ENCODE results near the gene CARD9. TPM values are rescaled to one million over a fixed set of nuclear protein-coding genes. Genes with fewer than 3 reads are reported as not detected.
"Not testable (repeated sequence)": the region's sequence is repeated elsewhere in the genome, so short reads cannot be mapped to it uniquely, and the experiment has no call there.

The CARD9 gene
- total RNA-seq, 1 experiment from 2014 or later = 0.28 TPM

- not testable (repeated sequence) for DNase-seq; H3K27me3 ChIP-seq (ENCODE audit: control insufficient read depth, insufficient read depth, low read length); H3K4me3 ChIP-seq (ENCODE audit: insufficient read depth, low read depth, low read length)
- H3K36me3 ChIP-seq (replicated peaks; ENCODE audit: control insufficient read depth, insufficient read depth, low read length) = peaks cover 33% of the 10 kb centered on the region
These were observed 32.4 kb upstream of the CARD9 start for GRCh38 chr9:136405904-136406303.

- H3K4me3 ChIP-seq (ENCODE audit: insufficient read depth, low read depth, low read length) = no peak overlapping the region
- no peaks in the 10 kb centered on the region for H3K27me3 ChIP-seq (ENCODE audit: control insufficient read depth, insufficient read depth, low read length)
- DNase-seq = no peak
- peaks cover 33% of the 10 kb centered on the region for H3K36me3 ChIP-seq (replicated peaks; ENCODE audit: control insufficient read depth, insufficient read depth, low read length)
These were observed 32.0 kb upstream of the CARD9 start for GRCh38 chr9:136405481-136405880.

- DNase-seq = no peak
- Histone ChIP-seq H3K36me3 (replicated peaks; ENCODE audit: control insufficient read depth, insufficient read depth, low read length) (peaks cover 33% of the 10 kb centered on the region), H3K27me3 (ENCODE audit: control insufficient read depth, insufficient read depth, low read length) (no peaks in the 10 kb centered on the region), H3K4me3 (ENCODE audit: insufficient read depth, low read depth, low read length) (no peak overlapping the region)
These were observed 31.3 kb upstream of the CARD9 start for GRCh38 chr9:136404801-136405136.

- no peak overlapping the region for H3K4me3 ChIP-seq (ENCODE audit: insufficient read depth, low read depth, low read length)
- H3K27me3 ChIP-seq (ENCODE audit: control insufficient read depth, insufficient read depth, low read length) = no peaks in the 10 kb centered on the region
- peaks cover 33% of the 10 kb centered on the region for H3K36me3 ChIP-seq (replicated peaks; ENCODE audit: control insufficient read depth, insufficient read depth, low read length)
- no peak for DNase-seq
These were observed 30.7 kb upstream of the CARD9 start for GRCh38 chr9:136403915-136404800.

GRCh38 chr9:136403538-136403914 is 30.1 kb upstream of the CARD9 start:
- H3K36me3 ChIP-seq (replicated peaks; ENCODE audit: control insufficient read depth, insufficient read depth, low read length) = peaks cover 35% of the 10 kb centered on the region
- no peak overlapping the region for H3K4me3 ChIP-seq (ENCODE audit: insufficient read depth, low read depth, low read length)
- no peak for DNase-seq
- H3K27me3 ChIP-seq (ENCODE audit: control insufficient read depth, insufficient read depth, low read length) = no peaks in the 10 kb centered on the region

GRCh38 chr9:136402067-136402466 is 28.6 kb upstream of the CARD9 start:
- Histone ChIP-seq H3K36me3 (replicated peaks; ENCODE audit: control insufficient read depth, insufficient read depth, low read length) (peaks cover 39% of the 10 kb centered on the region), H3K27me3 (ENCODE audit: control insufficient read depth, insufficient read depth, low read length) (no peaks in the 10 kb centered on the region), H3K4me3 (ENCODE audit: insufficient read depth, low read depth, low read length) (no peak overlapping the region)
- DNase-seq = no peak

GRCh38 chr9:136401173-136401922 is 27.9 kb upstream of the CARD9 start:
- H3K4me3 ChIP-seq (ENCODE audit: insufficient read depth, low read depth, low read length) = no peak overlapping the region
- no peaks in the 10 kb centered on the region for H3K27me3 ChIP-seq (ENCODE audit: control insufficient read depth, insufficient read depth, low read length)
- peaks cover 39% of the 10 kb centered on the region for H3K36me3 ChIP-seq (replicated peaks; ENCODE audit: control insufficient read depth, insufficient read depth, low read length)
- DNase-seq = no peak

- Histone ChIP-seq H3K4me3 (ENCODE audit: insufficient read depth, low read depth, low read length) (peak within 1 kb of the TSS; percentile 86), H3K27me3 (ENCODE audit: control insufficient read depth, insufficient read depth, low read length) (no peaks in the 10 kb centered on the region), H3K36me3 (replicated peaks; ENCODE audit: control insufficient read depth, insufficient read depth, low read length) (peaks cover 40% of the 10 kb centered on the region)
- DNase-seq = peak; percentile 99
These were observed 26.8 kb upstream of the CARD9 start, which contains the start of gene SNAPC4 for GRCh38 chr9:136400038-136400834. TSS of gene SNAPC4 (minus strand) at chr9:136400170. CDS start at chr9:136398428, 1,742 bp downstream.

GRCh38 chr9:136399176-136400037 is 25.9 kb upstream of the CARD9 start:
- peak; percentile 87 for DNase-seq
- Histone ChIP-seq H3K36me3 (replicated peaks; ENCODE audit: control insufficient read depth, insufficient read depth, low read length) (peaks cover 43% of the 10 kb centered on the region), H3K27me3 (ENCODE audit: control insufficient read depth, insufficient read depth, low read length) (no peaks in the 10 kb centered on the region), H3K4me3 (ENCODE audit: insufficient read depth, low read depth, low read length) (peak overlapping the region; percentile 86)

GRCh38 chr9:136398286-136398685 is 24.8 kb upstream of the CARD9 start:
- no peak for DNase-seq
- peaks cover 42% of the 10 kb centered on the region for H3K36me3 ChIP-seq (replicated peaks; ENCODE audit: control insufficient read depth, insufficient read depth, low read length)

GRCh38 chr9:136397643-136398042 is 24.2 kb upstream of the CARD9 start:
- Histone ChIP-seq H3K4me3 (ENCODE audit: insufficient read depth, low read depth, low read length) (no peak overlapping the region), H3K27me3 (ENCODE audit: control insufficient read depth, insufficient read depth, low read length) (no peaks in the 10 kb centered on the region), H3K36me3 (replicated peaks; ENCODE audit: control insufficient read depth, insufficient read depth, low read length) (peaks cover 43% of the 10 kb centered on the region)
- no peak for DNase-seq

More at GRCh38 chr9:136398286-136398685, 24.8 kb upstream of the CARD9 start:
- Histone ChIP-seq H3K4me3 (ENCODE audit: insufficient read depth, low read depth, low read length) (no peak overlapping the region), H3K27me3 (ENCODE audit: control insufficient read depth, insufficient read depth, low read length) (no peaks in the 10 kb centered on the region)

GRCh38 chr9:136396219-136396515 is 22.7 kb upstream of the CARD9 start:
- Histone ChIP-seq H3K27me3 (ENCODE audit: control insufficient read depth, insufficient read depth, low read length) (no peaks in the 10 kb centered on the region), H3K4me3 (ENCODE audit: insufficient read depth, low read depth, low read length) (no peak overlapping the region), H3K36me3 (replicated peaks; ENCODE audit: control insufficient read depth, insufficient read depth, low read length) (peaks cover 44% of the 10 kb centered on the region)
- no peak for DNase-seq

GRCh38 chr9:136395345-136396218 is 22.1 kb upstream of the CARD9 start:
- Histone ChIP-seq H3K36me3 (replicated peaks; ENCODE audit: control insufficient read depth, insufficient read depth, low read length) (peaks cover 44% of the 10 kb centered on the region), H3K27me3 (ENCODE audit: control insufficient read depth, insufficient read depth, low read length) (no peaks in the 10 kb centered on the region), H3K4me3 (ENCODE audit: insufficient read depth, low read depth, low read length) (no peak overlapping the region)
- no peak for DNase-seq

Data from H7 (cell line).